GM18951 (cell line): Measurements from ENCODE around the gene JOSD2.

Source experiments
- POLR2A ChIP-seq: IDR thresholded peaks from 4 replicates; pipeline ENCODE4 v1.6.1; 2011; ENCODE audit warnings: mild to moderate bottlenecking; ENCODE audit not compliant: insufficient read length, insufficient read depth; ENCODE audit errors: extremely low read depth
- in situ Hi-C: fragments of 300-500 bp; cut with MboI; formaldehyde crosslinking; loops from one replicate; pipeline ENCODE4 v1.12.0; 2022; ENCODE audit warnings: low sequenced_read_pairs, mixed read lengths, inconsistent platforms; ENCODE audit not compliant: unreplicated experiment

Gene JOSD2

DNA sequence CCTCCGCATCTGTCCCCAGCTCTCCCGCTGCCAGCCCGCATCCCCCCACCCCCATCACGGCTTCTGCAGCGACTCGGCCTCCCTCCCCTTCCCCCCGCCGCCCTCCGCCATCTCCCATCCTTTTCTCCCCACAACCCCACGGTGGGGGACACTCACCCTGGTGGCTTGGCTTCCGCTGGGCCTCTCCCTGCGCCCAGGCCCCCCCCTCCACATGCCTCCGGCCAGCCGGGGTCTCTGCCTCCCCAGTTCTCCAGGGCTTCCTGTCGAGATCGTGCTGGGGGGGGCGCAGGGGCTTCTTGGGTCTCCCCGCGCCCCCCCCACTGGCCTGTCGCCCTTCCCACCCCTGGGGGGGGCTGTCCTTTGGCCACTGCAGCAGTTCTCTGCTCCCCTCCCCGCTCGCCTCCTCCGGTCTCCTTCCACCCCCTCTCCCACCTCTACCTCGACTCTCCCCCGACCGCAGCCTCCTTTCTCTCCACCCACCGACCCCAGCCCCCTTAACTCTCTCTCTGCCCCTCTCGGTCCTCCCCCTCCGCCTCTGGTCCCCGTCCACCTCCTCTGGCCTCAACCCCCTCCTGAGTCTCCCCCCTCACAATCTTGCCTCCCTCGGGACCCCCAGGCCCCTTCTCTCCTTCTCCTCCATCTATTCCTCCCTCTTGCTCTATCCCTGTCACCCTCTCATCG is 40.2 kb upstream of the JOSD2 start:
- in situ Hi-C loops = no loop called here

DNA sequence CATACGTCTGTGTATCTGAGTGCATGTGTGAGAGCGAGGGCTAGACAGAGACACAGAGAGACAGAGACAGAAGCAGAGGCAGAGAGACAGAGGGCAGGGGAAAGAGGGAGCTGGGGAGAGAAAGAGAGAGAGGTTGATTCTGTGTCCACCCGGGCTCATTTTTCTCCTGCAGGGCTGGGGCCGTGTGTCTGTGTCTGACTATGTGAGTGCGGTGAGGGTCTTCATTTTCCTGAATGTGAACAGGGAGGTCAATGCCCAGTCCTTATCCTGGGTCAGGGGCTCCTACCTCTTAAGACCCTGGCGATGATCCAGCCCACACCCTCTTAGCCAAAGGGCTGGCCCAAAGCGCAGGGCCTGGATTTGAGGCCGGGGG is 39.6 kb upstream of the JOSD2 start:
- TF ChIP-seq POLR2A = no peak
- in situ Hi-C loops = no loop called here

More for the DNA sequence above, 40.2 kb upstream of the JOSD2 start:
- no peak for TF ChIP-seq POLR2A

DNA sequence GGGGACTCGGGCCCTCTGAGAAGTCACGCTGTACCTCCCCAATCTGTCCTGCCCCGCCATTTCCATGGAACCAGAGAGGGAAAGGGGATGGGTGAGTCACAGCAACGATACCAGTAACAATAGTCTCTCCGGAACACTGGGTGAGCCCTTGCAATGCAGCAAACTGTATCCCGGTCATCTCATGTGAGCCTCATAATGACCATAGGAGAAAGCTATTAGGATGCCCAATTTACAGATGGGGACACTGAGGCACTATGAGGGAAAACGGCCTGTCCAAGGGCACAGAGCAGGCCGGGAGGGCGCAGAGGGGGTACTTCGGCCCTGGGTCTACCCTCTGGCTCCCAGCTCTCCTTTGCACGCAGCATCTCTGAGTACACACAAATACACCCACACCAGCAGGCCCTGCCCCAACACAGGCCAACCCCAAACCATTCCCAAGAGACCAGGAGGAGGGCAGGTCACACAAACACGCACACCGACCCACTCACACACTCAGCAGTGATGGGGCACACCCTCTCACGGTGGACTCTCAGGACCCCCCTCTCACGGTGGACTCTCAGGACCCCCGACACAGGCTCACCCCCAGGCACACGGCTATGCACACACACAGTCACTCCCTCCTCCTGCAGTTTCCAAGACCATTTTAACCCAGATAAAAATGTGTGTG is 39.1 kb upstream of the JOSD2 start:
- in situ Hi-C loops = no loop called here
- TF ChIP-seq POLR2A = no peak

DNA sequence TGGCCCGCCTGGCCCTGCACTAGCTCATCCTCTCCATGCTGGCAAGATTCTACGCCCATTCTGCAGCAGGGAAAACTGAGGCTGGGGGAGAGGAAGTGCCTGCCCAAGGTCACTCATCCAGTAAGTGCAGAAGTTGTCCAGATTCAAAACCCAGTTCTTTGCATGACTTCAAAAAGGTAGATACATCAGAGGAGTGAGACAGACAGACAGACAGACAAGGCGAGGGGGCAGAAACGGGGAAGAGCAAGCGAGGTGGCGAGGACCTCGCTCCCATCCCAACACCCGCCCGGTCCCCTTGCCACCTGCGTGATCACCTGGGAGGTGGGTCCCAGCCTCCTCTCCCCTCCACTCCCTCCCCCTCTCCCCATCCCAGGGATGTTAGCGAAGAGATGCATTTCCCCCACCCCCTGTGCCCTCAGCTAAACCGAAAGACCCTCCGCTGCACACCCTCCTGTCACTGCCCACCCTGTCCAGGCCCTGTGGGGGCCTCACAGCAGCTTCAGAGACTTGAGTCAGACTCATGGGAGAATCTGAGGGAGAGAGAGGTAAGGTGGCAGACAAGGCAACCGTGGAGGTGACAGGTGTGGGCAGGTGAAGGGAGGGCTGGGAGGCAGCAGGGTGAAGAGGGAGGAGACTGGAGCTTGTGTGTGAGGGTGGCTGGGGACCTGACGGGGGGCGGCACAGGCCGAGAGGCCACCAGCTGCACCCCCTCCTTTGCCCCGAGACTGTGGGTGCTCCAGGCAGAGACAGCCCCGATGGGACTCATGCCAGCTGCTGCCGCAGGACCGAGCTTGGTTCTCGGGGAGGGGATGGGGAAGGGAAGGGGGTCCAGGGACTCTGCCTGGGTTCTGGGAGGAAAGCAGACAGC is 38.3 kb upstream of the JOSD2 start:
- in situ Hi-C loops = no loop called here
- TF ChIP-seq POLR2A = no peak

DNA sequence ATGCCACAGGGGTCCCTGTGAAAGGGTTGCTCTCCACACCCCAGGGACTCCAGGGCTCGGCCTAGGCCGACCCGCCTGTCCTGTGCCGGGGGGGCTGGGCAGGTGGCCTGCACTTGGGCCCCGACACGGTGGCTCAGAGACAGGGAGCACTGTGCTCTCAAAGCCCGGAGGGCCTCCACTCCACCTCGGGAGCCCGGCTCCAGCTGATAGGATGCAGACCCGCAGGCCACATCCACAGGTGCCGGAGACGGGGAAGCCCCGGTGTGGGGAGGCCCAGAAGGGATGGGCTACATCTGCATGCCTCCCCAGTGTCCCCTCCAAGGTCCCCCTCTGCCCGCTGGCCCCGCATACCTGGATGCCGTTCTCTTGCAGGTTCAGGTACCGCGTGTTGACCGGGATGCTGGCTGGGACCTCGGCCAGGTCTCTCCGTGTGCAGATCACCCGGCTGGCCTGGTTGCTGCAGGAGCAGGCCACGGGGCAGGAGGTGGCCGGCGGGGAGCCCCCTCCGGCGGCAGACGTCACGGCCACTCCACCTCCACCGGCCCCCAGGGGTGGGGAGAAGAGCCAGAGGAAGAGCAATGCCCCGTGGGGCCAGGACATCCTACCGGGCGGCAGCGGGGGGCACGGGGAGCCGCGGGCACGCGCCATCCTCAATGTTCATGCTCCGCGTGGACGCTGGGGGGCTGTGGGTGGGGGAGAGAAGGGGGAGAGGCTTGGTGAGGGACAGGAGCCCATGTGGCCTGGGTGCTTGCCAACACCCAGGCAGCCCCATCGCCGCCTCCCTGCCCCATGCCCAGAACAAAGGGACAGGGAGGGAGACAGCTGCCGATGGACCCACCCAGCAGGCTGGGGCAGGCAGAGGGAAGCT is 37.4 kb upstream of the JOSD2 start:
- no peak for TF ChIP-seq POLR2A
- in situ Hi-C loops = no loop called here

DNA sequence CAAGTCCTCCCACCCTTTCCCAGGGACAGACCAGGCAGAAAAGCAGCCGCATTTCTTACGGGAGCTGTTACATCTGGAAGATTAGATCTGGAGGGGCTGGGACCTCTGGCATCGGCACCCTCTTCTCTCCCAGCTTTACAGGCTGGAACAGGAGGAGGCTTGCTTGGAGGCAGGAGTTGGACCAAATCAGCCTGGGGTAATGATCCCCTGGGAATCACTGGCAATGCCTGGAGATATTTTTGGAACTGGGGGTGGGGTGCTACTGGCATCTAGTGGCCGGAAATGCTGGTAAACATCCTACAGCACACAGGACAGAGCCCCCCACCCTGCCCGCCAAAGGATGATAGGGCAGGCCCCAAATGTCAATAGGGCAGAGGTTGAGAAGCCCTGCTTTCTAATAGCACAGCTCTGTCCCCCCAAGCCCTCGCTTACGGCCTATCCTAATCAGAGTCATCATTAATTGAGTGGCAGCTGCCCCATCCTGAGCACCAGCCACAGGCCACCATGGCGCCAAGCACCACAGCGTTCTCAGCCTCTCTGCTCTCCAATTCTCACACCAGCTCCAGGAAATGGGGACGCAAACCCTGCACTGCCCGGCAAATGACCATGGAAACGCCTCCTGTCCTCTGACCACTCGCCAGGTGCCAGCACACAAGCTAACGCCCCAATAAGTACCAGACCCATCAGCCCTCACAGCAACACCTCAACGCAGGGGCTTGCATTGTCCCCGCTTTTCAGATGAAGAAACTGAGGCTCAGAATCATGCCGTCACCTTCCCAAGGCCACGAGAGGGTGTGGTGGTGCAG is 36.6 kb upstream of the JOSD2 start:
- TF ChIP-seq POLR2A = no peak
- in situ Hi-C loops = no loop called here

DNA sequence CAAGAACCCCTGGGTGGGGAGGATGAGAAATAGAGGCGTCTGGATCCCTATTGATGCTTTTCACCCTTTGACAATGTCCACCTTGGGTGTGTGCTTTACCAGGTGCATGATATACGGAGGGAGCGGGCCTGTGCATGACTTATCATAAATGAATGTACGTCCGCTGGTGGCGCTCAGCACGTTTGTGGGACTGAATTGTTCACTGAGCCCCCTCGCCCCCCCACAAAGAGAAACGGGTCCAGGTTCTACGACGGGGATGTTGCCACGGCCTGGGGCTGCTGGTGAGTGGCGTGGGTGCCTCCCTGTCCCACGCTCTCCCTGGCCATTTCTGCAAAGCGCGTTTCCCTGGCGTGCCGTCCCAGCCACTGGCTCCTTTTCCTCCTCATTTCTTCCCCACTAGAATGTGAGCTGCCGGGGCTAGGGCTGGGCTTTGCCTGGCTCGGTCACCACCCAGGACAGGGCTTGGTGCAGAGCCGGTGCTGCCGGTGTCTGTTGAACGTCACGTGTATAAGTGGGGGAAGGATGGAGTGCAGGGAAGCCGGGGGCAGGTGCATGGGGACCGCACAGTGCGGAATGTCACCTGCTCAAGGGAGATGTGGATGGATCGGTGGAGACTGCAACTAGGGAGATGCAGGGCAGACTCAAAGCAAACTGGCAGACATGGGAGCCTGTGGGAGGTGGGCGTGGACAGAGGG is 35.7 kb upstream of the JOSD2 start:
- in situ Hi-C loops = no loop called here

DNA sequence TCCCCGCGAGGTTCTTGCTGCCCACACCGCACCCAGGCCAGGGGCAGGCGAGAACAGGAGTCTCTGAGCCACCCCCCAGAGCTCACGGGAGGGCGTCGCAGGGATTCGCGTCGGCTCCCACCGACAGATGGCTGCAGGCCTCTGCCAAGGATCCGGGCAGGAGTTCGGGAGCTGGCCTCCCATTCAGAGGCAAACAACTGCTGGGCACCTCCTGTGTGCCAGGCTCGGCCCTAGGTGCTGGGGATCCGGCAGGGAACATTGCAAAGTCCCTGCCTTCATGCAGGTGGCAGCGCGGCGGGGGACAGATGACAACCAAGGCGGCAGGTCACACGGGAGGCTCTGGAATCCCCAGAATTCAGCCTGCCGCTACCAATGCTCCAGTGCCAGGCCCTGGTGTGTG is 32.0 kb upstream of the JOSD2 start:
- TF ChIP-seq POLR2A = no peak
- in situ Hi-C loops = no loop called here

More for the DNA sequence above, 35.7 kb upstream of the JOSD2 start:
- no peak for TF ChIP-seq POLR2A

DNA sequence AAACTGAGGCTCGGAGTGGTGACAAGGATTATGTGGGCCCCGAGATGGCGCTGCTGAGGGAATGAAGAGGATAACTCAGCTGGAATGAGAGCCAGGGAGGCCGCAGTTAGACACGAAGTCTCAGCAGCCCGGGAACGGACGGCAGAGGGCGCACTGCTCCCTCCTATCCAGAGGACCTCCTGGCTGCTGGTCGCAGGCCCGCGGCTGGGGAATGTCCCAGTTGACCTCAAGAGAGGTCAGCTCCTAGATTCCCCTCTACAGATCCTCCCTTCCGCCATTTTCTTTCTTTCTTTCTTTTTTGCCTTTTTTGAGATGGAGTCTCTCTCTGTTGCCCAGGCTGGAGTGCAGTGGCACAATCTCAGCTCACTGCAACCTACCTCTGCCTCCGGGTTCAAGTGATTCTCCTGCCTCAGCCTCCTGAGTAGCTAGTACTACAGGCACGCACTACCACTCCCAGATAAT is 26.8 kb upstream of the JOSD2 start:
- no peak for TF ChIP-seq POLR2A
- in situ Hi-C loops = no loop called here

DNA sequence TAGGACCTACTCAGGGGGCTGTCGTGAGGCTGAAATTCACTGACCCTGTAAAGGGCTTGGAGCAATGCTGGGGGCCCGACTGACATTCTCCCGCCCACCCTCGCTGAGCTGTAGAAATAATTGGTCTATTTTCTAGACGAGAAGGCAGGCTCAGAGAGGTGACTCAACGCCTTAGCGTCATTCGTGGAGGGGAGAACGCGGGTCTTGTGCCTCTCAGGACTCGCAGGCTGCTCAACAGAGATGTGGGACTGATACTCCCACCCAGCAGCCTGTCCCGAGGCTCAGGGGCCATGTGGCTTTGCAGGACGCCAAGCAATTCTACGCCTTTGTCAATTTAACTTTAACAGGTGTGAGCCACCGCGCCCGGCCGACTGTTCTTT is 26.3 kb upstream of the JOSD2 start:
- in situ Hi-C loops = no loop called here
- no peak for TF ChIP-seq POLR2A

DNA sequence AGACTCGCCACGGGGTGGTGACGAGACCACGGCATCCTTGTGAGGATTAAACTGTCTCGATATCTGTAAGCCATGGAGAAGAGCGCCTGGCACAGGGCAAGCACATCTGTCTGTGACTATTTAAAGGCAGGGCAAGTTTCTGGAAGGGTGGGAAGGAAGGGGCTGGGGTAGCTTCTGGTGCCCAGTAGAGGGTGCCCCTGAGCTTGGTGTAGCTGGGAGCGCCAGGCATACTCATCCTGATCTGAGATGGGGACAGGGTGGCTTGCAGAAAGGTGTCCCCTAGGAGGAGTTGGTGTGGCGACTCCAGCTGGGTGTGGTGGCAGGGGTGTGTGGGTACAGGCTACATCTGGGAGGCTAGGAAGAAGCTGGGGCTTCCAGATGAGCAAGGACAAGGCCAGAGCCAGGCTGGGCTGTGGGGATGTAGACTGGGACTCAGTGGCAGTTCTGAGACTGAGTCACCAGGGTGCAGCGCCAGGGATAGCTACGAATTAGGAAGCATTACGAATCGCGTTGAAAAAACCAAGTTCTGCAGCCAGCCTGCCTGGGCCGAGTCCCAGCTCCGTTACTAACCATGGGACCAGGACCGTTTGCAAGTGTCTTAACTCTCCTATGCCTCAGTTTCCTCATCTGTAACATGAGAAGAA is 25.8 kb upstream of the JOSD2 start:
- in situ Hi-C loops = no loop called here
- no peak for TF ChIP-seq POLR2A
